Stimulated activated CD4-positive, alpha-beta T cell treated with anti-CD3 and anti-CD28 coated beads, Interleukin-4, amount 100 ng/mL, for 24 hours (primary cell): ENCODE results near the gene MAPK13.

Experiments
- DNase-seq: peaks from one replicate; pipeline ENCODE4 v3.0.0-alpha.2; 2020

The MAPK13 gene

GRCh38 chr6:36155662-36156061 lies 25.3 kb downstream of the MAPK13 start:
- DNase-seq: no peak

- no peak for DNase-seq
Observed at GRCh38 chr6:36160147-36160760, 29.9 kb downstream of the MAPK13 start.

- no peak for DNase-seq
Observed at GRCh38 chr6:36169023-36170007, 39.0 kb downstream of the MAPK13 start.

- DNase-seq: no peak
Observed at GRCh38 chr6:36170704-36171103, 40.4 kb downstream of the MAPK13 start.

- no peak for DNase-seq
Observed at GRCh38 chr6:36171573-36171972, 41.3 kb downstream of the MAPK13 start.

- DNase-seq: no peak
Observed at GRCh38 chr6:36177166-36177565, 46.9 kb downstream of the MAPK13 start.

GRCh38 chr6:36178544-36178943 lies 48.2 kb downstream of the MAPK13 start:
- DNase-seq: no peak

- DNase-seq: no peak
Observed at GRCh38 chr6:36180126-36180525, 49.8 kb downstream of the MAPK13 start.

- DNase-seq: no peak
Observed at GRCh38 chr6:36184311-36184710, 54.0 kb downstream of the MAPK13 start.

GRCh38 chr6:36186199-36186598 lies 55.9 kb downstream of the MAPK13 start:
- no peak for DNase-seq

GRCh38 chr6:36187446-36187845 lies 57.1 kb downstream of the MAPK13 start:
- no peak for DNase-seq
